PC-9 (cell line): Measurements from ENCODE around the gene SCAF4. TPM values are rescaled to one million over a fixed set of nuclear protein-coding genes. Genes with fewer than 3 reads are reported as not detected.

ENCODE experiments used
- Bru-seq: library from RNA; stranded (reverse); fragments of 400-500 nt; gene quantifications from one replicate; lab custom pipeline; 2021; lab: Mats Ljungman, UMichigan
- BruChase-seq, 2 experiments: library from RNA; stranded (reverse); fragments of 400-500 nt; gene quantifications; one replicate each; lab custom pipeline; 2021; lab: Mats Ljungman, UMichigan
- BruUV-seq: library from RNA; stranded (reverse); fragments of 400-500 nt; replicated peaks from 2 replicates; lab custom pipeline; 2021; lab: Mats Ljungman, UMichigan
- CTCF ChIA-PET: fragments of 300-600 bp; sonication (Branson Sonifier 250); formaldehyde crosslinking; loops from one replicate; lab custom pipeline; 2022; ENCODE audit warnings: antibody characterized with exemption; lab: Charles Lee
- POLR2A ChIA-PET: fragments of 300-600 bp; sonication (Branson Sonifier 250); formaldehyde crosslinking; loops from one replicate; lab custom pipeline; 2022; ENCODE audit warnings: antibody characterized with exemption; ENCODE audit not compliant: unreplicated experiment; lab: Charles Lee
- DNase-seq, 2 experiments: peaks; one replicate each; pipeline versions ENCODE4 v3.0.0 to v3.0.0-alpha.2; 2015 to 2022; ENCODE audit warnings: mixed read lengths in 1 of 2
- H2AFZ ChIP-seq: fragments of 200-600 bp; sonication (generic); 2 replicates; pipeline ENCODE4 v1.8.1; 2017; ENCODE audit warnings: antibody characterized with exemption
- H3F3A ChIP-seq: fragments of 200-600 bp; sonication (generic); 2 replicates; pipeline ENCODE4 v1.8.1; 2017; ENCODE audit warnings: antibody characterized with exemption, mild to moderate bottlenecking, low read depth; ENCODE audit not compliant: insufficient read depth
- H3K27ac ChIP-seq: fragments of 200-600 bp; sonication (generic); 2 replicates; pipeline ENCODE4 v1.6.1; 2016; ENCODE audit warnings: mixed run types
- H3K27me3 ChIP-seq: fragments of 200-600 bp; sonication (generic); 2 replicates; pipeline ENCODE4 v1.6.1; 2016; ENCODE audit warnings: low read depth, mixed run types; ENCODE audit not compliant: insufficient read depth
- H3K36me3 ChIP-seq: fragments of 200-600 bp; sonication (generic); 2 replicates; pipeline ENCODE4 v1.6.1; 2016; ENCODE audit warnings: low read depth, mixed run types
- H3K4me1 ChIP-seq: fragments of 200-600 bp; sonication (generic); replicated peaks from 2 replicates; pipeline ENCODE4 v1.6.1; 2016; ENCODE audit warnings: mixed run types; ENCODE audit not compliant: insufficient read depth
- H3K4me2 ChIP-seq: fragments of 200-600 bp; sonication (generic); 2 replicates; pipeline ENCODE4 v1.6.1; 2017; ENCODE audit warnings: mixed run types
- H3K4me3 ChIP-seq: fragments of 200-600 bp; sonication (generic); 2 replicates; pipeline ENCODE4 v1.6.1; 2016; ENCODE audit warnings: mixed run types
- H3K79me2 ChIP-seq: fragments of 200-600 bp; sonication (generic); 2 replicates; pipeline ENCODE4 v1.6.1; 2017; ENCODE audit warnings: low read depth, mixed run types
- H3K9me2 ChIP-seq: fragments of 200-600 bp; sonication (generic); 2 replicates; pipeline ENCODE4 v1.8.1; 2017; ENCODE audit warnings: mild to moderate bottlenecking; ENCODE audit not compliant: insufficient read depth
- H3K9me3 ChIP-seq: fragments of 200-600 bp; sonication (generic); 2 replicates; pipeline ENCODE4 v1.8.1; 2016; ENCODE audit warnings: low read depth; ENCODE audit not compliant: insufficient read depth
- H4K20me1 ChIP-seq: fragments of 200-600 bp; sonication (generic); 2 replicates; pipeline ENCODE4 v1.8.1; 2017; ENCODE audit not compliant: insufficient read depth
- EZH2 ChIP-seq: fragments of 200-600 bp; sonication (generic); IDR thresholded peaks from 2 replicates; pipeline ENCODE4 v1.8.0; 2017; ENCODE audit warnings: antibody characterized with exemption, low read depth
- intact Hi-C: fragments of 100-400 bp; cut with micrococcal nuclease; formaldehyde crosslinking; loops from one replicate; pipeline ENCODE4 v1.10.0; 2022; ENCODE audit not compliant: unreplicated experiment
- long read RNA-seq: library from polyadenylated mRNA; stranded (forward); transcript quantifications from one replicate; pipeline ENCODE4 v2.0.0, GENCODE V29; 2022
- total RNA-seq: library from RNA; stranded (reverse); gene quantifications from 2 replicates; pipeline ENCODE4 v1.2.3, GENCODE V29; 2021
- TF ChIP-seq, protein P1 (sequence below): fragments of 200-600 bp; sonication (generic); conservative IDR thresholded peaks from 2 replicates; pipeline ENCODE4 v1.6.1; 2017; ENCODE audit warnings: mixed run types, antibody characterized with exemption, mild to moderate bottlenecking, moderate library complexity

Gene SCAF4, protein sequence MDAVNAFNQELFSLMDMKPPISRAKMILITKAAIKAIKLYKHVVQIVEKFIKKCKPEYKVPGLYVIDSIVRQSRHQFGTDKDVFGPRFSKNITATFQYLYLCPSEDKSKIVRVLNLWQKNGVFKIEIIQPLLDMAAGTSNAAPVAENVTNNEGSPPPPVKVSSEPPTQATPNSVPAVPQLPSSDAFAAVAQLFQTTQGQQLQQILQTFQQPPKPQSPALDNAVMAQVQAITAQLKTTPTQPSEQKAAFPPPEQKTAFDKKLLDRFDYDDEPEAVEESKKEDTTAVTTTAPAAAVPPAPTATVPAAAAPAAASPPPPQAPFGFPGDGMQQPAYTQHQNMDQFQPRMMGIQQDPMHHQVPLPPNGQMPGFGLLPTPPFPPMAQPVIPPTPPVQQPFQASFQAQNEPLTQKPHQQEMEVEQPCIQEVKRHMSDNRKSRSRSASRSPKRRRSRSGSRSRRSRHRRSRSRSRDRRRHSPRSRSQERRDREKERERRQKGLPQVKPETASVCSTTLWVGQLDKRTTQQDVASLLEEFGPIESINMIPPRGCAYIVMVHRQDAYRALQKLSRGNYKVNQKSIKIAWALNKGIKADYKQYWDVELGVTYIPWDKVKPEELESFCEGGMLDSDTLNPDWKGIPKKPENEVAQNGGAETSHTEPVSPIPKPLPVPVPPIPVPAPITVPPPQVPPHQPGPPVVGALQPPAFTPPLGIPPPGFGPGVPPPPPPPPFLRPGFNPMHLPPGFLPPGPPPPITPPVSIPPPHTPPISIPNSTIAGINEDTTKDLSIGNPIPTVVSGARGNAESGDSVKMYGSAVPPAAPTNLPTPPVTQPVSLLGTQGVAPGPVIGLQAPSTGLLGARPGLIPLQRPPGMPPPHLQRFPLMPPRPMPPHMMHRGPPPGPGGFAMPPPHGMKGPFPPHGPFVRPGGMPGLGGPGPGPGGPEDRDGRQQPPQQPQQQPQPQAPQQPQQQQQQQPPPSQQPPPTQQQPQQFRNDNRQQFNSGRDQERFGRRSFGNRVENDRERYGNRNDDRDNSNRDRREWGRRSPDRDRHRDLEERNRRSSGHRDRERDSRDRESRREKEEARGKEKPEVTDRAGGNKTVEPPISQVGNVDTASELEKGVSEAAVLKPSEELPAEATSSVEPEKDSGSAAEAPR
- 22.4 and 30.0 TPM in 2 replicates for total RNA-seq
- Bru-seq, nascent RNA: percentile 90 among the genes with signal in this experiment
- BruChase-seq, experiment 1, labeled RNA remaining after a 2-hour chase: percentile 85 among the genes with signal in this experiment
- percentile 79 among the genes with signal in this experiment for BruChase-seq, experiment 2, labeled RNA remaining after a 6-hour chase
- long read RNA-seq, full-length matches to known transcripts: 9 of 16 reads
- long read RNA-seq, partial matches to known transcripts: 3 of 16 reads
- long read RNA-seq, other reads (novel, unspliced or antisense): 4 of 16 reads

GRCh38 chr21:31731857-31732596 lies at the start of gene SCAF4:
Gene SCAF4, minus strand, starts transcription at chr21:31732118. Its CDS starts 426 bp downstream, at chr21:31731692.
- Histone ChIP-seq H3K4me2 (peak within 1 kb of the TSS; percentile 93), H3K36me3 (no peaks in the 10 kb centered on the region), H3F3A (peaks cover 3% of the 10 kb centered on the region; the same call in 1 of the 2 replicates), H2AFZ (peak within 1 kb of the TSS; percentile 90), H3K9me2 (no peaks in the 10 kb centered on the region), H3K79me2 (peaks cover 46% of the 10 kb centered on the region), H3K4me3 (peak within 1 kb of the TSS; percentile 82), H3K27me3 (no peaks in the 10 kb centered on the region), H3K27ac (peak within 1 kb of the TSS; percentile 53), H3K4me1 (peaks cover 21% of the 10 kb centered on the region), H4K20me1 (peaks cover 27% of the 10 kb centered on the region), H3K9me3 (no peaks in the 10 kb centered on the region)
- no TSS peak for BruUV-seq
- CTCF ChIA-PET: no interaction called here
- TF ChIP-seq EZH2: no peak
- TF ChIP-seq, protein P1, sequence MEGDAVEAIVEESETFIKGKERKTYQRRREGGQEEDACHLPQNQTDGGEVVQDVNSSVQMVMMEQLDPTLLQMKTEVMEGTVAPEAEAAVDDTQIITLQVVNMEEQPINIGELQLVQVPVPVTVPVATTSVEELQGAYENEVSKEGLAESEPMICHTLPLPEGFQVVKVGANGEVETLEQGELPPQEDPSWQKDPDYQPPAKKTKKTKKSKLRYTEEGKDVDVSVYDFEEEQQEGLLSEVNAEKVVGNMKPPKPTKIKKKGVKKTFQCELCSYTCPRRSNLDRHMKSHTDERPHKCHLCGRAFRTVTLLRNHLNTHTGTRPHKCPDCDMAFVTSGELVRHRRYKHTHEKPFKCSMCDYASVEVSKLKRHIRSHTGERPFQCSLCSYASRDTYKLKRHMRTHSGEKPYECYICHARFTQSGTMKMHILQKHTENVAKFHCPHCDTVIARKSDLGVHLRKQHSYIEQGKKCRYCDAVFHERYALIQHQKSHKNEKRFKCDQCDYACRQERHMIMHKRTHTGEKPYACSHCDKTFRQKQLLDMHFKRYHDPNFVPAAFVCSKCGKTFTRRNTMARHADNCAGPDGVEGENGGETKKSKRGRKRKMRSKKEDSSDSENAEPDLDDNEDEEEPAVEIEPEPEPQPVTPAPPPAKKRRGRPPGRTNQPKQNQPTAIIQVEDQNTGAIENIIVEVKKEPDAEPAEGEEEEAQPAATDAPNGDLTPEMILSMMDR: no peak
- peak; percentile 64 to 86 for DNase-seq
- intact Hi-C loops: loop anchor here (5.0 kb wide), 1 partner anchor 75 kb away; the partner anchor contains the start of gene SOD1
- POLR2A ChIA-PET: interaction anchor here (0.6 kb wide), 1 partner anchor 26 kb away, joined by 5 read pairs; no protein-coding TSS in a partner anchor

DNA sequence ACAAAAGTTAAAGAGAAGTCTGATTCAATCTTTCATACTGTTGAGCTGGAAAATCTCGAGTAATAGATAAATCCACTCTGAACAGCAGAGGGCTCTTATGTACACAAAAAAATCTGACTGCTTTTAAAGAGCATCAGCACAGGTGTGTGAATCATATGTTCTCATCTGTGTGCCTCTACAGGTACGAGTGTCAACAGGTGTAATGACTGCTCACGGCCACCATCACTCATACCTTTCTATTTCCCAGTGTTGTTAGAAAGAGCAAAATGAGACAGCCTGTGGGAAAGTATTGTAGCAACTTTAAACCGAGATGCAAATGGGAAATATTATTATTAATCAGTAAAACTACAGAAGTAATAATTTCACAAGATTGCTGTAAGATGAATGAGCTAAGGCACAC lies 49.0 kb upstream of the SCAF4 start:
- Histone ChIP-seq H3K4me2 (no peak overlapping the region), H3K79me2 (no peaks in the 10 kb centered on the region), H3K36me3 (no peaks in the 10 kb centered on the region), H3K9me3 (no peaks in the 10 kb centered on the region), H3F3A (no peaks in the 10 kb centered on the region), H3K4me1 (no peaks in the 10 kb centered on the region), H3K9me2 (no peaks in the 10 kb centered on the region), H3K27ac (no peak overlapping the region), H3K27me3 (peaks cover under 1% of the 10 kb centered on the region; the same call in 1 of the 2 replicates), H4K20me1 (no peaks in the 10 kb centered on the region), H2AFZ (no peak overlapping the region), H3K4me3 (no peak overlapping the region)
- TF ChIP-seq EZH2: no peak
- TF ChIP-seq, protein P1: peak; percentile 50
- BruUV-seq: no TSS peak
- DNase-seq: peak in 1 of 2 experiments; percentile 38
- POLR2A ChIA-PET: interaction anchor here (0.6 kb wide), 1 partner anchor 93 kb away, joined by 4 read pairs; no protein-coding TSS in a partner anchor
- CTCF ChIA-PET: no interaction called here
- intact Hi-C loops: no loop called here
